ENCODE measurements around the gene TIPARP. TPM values are rescaled to one million over a fixed set of nuclear protein-coding genes. Genes with fewer than 3 reads are reported as not detected.

TIPARP gene
- total and polyA plus RNA-seq, 2 of the 8 experiments (the other 6 are each of a cell fraction or from before 2014, with no cell fraction given) = 1.6 to 5.8 TPM

- TF ChIP-seq CHD7 (IDR thresholded peaks at IDR 0.05; ENCODE audit: insufficient replicate concordance, low read length) (no peak), SIRT6 (IDR thresholded peaks at IDR 0.05; ENCODE audit: low read length) (no peak), KDM1A (IDR thresholded peaks at IDR 0.05; ENCODE audit: borderline replicate concordance, low read length) (no peak), TAF1 (IDR thresholded peaks at IDR 0.05; ENCODE audit: low read depth, low read length) (no peak), RXRA (IDR thresholded peaks at IDR 0.05; ENCODE audit: insufficient read depth, low read depth, low read length) (no peak), POU5F1 (IDR thresholded peaks at IDR 0.05; ENCODE audit: low read depth, low read length) (no peak), GABPA (IDR thresholded peaks at IDR 0.05; ENCODE audit: borderline replicate concordance, insufficient read depth, low read length) (no peak), SRF (IDR thresholded peaks at IDR 0.05; ENCODE audit: low read depth, low read length) (no peak), HDAC2 (IDR thresholded peaks at IDR 0.05; ENCODE audit: borderline replicate concordance in 1 of 2, low read depth in 2 of 2, low read length in 2 of 2) (no peak), TBP (IDR thresholded peaks at IDR 0.05; ENCODE audit: low read depth, low read length) (no peak)
Measured at GRCh38 chr3:156741935-156742334, 67.5 kb downstream of the TIPARP start (continued).
